Measurements from ENCODE around the gene SALL3.

Gene SALL3

GRCh38 chr18:78970774-78971333, 8.8 kb upstream of the SALL3 start:
- ChIA-PET CTCF (no interaction called here), POLR2A (ENCODE audit: low non-redundant PET) (no interaction called here)
- TF ChIP-seq CTCF (conservative IDR thresholded peaks at IDR 0.05; ENCODE audit: low read depth), result no peak
- no peak for DNase-seq (ENCODE audit: low spot score)
- no peak overlapping the region for H3K27ac ChIP-seq

DNA sequence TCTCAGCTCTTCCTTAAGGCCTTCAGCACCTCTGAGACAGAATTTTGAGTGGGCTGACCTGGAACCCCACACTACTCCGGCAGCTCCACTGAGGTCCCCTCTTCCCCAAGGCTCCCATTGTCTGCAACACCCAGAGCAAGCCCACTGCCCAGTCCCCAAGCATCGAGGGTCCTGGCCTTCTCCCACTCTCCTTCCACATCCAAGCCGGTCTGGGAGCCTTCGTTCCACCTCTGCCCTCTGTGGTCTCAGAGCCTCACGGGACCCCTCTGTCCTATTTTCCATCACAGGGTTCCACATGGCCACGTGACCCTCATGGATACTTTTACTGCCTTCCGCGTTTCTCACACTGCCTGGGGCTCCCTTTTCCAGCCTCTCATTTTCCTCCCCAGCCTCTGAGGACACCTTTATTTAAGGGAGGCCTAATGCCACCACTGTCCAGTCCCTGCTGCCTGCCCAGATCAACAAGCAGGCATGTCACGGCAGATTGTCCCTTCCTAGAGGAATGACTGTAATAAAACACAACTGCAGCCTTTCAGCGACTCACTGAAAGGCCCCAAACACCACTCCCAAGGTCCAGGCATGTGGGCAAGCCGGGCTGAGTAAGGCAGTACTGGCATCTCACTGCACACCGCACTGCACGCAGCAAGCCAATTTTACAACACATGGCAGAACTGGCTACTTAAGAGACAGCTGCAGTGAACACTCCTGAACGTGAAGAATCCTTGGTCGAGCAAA, 7.9 kb upstream of the SALL3 start:
- H3K27ac ChIP-seq, result no peak overlapping the region
- no peak for DNase-seq (ENCODE audit: low spot score)
- POLR2A ChIA-PET (ENCODE audit: low non-redundant PET), result no interaction called here
- CTCF ChIA-PET, result no interaction called here
- TF ChIP-seq CTCF (conservative IDR thresholded peaks at IDR 0.05; ENCODE audit: low read depth), result no peak

GRCh38 chr18:78972385-78972918, 7.2 kb upstream of the SALL3 start:
- POLR2A ChIA-PET (ENCODE audit: low non-redundant PET), result no interaction called here
- no peak overlapping the region for H3K27ac ChIP-seq
- TF ChIP-seq CTCF (conservative IDR thresholded peaks at IDR 0.05; ENCODE audit: low read depth), result no peak
- CTCF ChIA-PET, result no interaction called here
- no peak for DNase-seq (ENCODE audit: low spot score)

GRCh38 chr18:78972930-78973331, 6.7 kb upstream of the SALL3 start:
- CTCF ChIA-PET, result no interaction called here
- TF ChIP-seq CTCF (conservative IDR thresholded peaks at IDR 0.05; ENCODE audit: low read depth), result no peak
- POLR2A ChIA-PET (ENCODE audit: low non-redundant PET), result no interaction called here
- no peak overlapping the region for H3K27ac ChIP-seq
- no peak for DNase-seq (ENCODE audit: low spot score)

DNA sequence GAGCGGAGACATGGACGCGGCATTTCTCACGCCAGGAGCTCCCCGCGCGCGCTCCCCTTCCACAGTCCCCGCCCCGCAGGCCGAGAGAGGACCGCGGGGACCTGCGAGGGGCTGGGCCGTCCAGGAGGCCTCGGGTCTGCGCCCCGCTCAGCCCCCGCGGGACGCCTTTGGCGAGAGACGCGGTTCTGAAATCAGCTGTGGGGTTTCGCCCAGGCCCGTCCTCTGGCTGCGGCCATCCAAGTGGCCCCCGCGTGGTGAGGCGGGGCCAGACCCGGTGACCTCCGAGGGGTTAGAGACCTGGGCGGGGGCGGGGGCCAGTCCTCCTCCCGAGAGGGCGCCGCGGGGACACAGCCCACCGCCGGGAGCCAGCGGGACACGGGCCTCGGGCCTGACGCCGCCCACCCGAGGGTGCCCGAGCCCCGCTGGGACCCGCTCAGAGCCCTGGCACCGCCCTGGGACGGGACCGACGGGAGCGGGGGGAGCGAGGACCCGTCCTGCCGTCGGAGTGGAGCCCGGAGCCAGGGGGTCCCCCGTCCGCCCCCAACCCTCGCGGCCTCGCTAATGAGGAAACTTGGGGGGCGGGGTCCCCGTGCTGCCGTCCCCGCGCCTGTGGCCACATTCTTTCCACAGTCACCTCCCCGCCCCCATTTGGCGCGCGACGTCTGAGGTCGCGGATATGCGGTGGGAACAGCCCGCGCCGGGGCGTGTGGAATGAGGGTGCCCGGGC, 6.1 kb upstream of the SALL3 start:
- no peak overlapping the region for H3K27ac ChIP-seq
- no peak for TF ChIP-seq CTCF (conservative IDR thresholded peaks at IDR 0.05; ENCODE audit: low read depth)
- no peak for DNase-seq (ENCODE audit: low spot score)
- ChIA-PET POLR2A (ENCODE audit: low non-redundant PET) (no interaction called here), CTCF (no interaction called here)

DNA sequence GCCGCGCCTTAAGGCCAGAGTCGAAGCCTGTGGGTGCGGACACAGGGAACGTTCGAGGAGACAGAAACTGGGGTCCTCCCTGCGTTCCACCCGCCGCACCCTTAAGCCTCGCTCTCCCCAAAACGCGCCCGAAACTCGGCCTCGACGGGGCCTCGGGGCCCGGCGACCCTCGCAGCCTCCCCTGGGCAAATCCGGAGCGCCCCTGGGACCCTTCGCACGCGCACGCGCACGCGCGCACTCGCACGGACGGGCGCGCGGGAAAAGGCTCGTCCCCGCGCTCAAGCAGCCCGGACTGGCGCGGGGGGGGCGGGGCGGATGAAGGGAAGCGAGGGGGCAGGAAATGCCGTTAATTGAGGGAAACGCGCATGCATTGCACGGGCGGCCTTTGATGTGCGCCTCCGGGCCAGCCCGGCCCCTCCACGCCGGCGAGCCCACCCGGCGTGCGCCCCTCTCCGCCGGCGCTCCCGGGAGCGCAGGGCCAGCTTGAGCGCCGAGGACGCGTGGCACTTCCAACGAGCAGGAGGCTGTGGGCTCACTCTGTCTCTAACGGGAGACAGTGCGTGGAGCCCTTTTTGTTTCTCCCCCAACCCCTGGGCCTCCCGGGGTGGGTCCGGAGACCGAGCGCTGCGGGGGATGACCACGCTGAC, 5.4 kb upstream of the SALL3 start:
- CTCF ChIA-PET, result no interaction called here
- TF ChIP-seq CTCF (conservative IDR thresholded peaks at IDR 0.05; ENCODE audit: low read depth), result no peak
- no peak for DNase-seq (ENCODE audit: low spot score)
- no peak overlapping the region for H3K27ac ChIP-seq
- POLR2A ChIA-PET (ENCODE audit: low non-redundant PET), result no interaction called here
